ENCODE data around the gene PNRC2.
"Not testable (repeated sequence)": the region's sequence is repeated elsewhere in the genome, so short reads cannot be mapped to it uniquely, and the experiment has no call there.

PNRC2 gene

GRCh38 chr1:23947366-23947765 lies 12.3 kb upstream of the PNRC2 start:
- in situ Hi-C loops (cut with HindIII; ENCODE audit: low sequenced_read_pairs), result no loop called here

GRCh38 chr1:23953020-23953419 lies 6.6 kb upstream of the PNRC2 start:
- in situ Hi-C loops (cut with HindIII; ENCODE audit: low sequenced_read_pairs), result no loop called here

- in situ Hi-C loops (cut with HindIII; ENCODE audit: low sequenced_read_pairs), result no loop called here
Measured at GRCh38 chr1:23957096-23957495, 2.5 kb upstream of the PNRC2 start.

- in situ Hi-C loops (cut with HindIII; ENCODE audit: low sequenced_read_pairs), result not testable (repeated sequence)
Measured at GRCh38 chr1:23958040-23958809, 1.4 kb upstream of the PNRC2 start.

GRCh38 chr1:23958810-23959460 lies 693 bp upstream of the PNRC2 start:
- in situ Hi-C loops (cut with HindIII; ENCODE audit: low sequenced_read_pairs), result no loop called here

GRCh38 chr1:23960291-23961020 lies 828 bp downstream of the PNRC2 start:
- in situ Hi-C loops (cut with HindIII; ENCODE audit: low sequenced_read_pairs), result loop anchor here (10.0 kb wide), 1 partner anchor 104 kb away; no protein-coding TSS in a partner anchor

- in situ Hi-C loops (cut with HindIII; ENCODE audit: low sequenced_read_pairs), result loop anchor here (10.0 kb wide), 1 partner anchor 101 kb away; no protein-coding TSS in a partner anchor
Measured at GRCh38 chr1:23963617-23964234, 4.1 kb downstream of the PNRC2 start.

GRCh38 chr1:23964235-23964668 lies 4.6 kb downstream of the PNRC2 start:
- in situ Hi-C loops (cut with HindIII; ENCODE audit: low sequenced_read_pairs), result loop anchor here (10.0 kb wide), 1 partner anchor 101 kb away; no protein-coding TSS in a partner anchor

- in situ Hi-C loops (cut with HindIII; ENCODE audit: low sequenced_read_pairs), result loop anchor here (10.0 kb wide), 1 partner anchor 100 kb away; no protein-coding TSS in a partner anchor
Measured at GRCh38 chr1:23964790-23965740, 5.4 kb downstream of the PNRC2 start.

GRCh38 chr1:23966973-23967493 lies 7.4 kb downstream of the PNRC2 start:
- in situ Hi-C loops (cut with HindIII; ENCODE audit: low sequenced_read_pairs), result loop anchor here (10.0 kb wide), 1 partner anchor 98 kb away; no protein-coding TSS in a partner anchor

GRCh38 chr1:23967871-23968270 lies 8.2 kb downstream of the PNRC2 start:
- in situ Hi-C loops (cut with HindIII; ENCODE audit: low sequenced_read_pairs), result loop anchor here (10.0 kb wide), 1 partner anchor 97 kb away; no protein-coding TSS in a partner anchor

GRCh38 chr1:23977187-23977853 lies 17.7 kb downstream of the PNRC2 start:
- in situ Hi-C loops (cut with HindIII; ENCODE audit: low sequenced_read_pairs), result no loop called here

- in situ Hi-C loops (cut with HindIII; ENCODE audit: low sequenced_read_pairs), result no loop called here
Measured at GRCh38 chr1:23977854-23978191, 18.2 kb downstream of the PNRC2 start.

- in situ Hi-C loops (cut with HindIII; ENCODE audit: low sequenced_read_pairs), result no loop called here
Measured at GRCh38 chr1:23978805-23979204, 19.2 kb downstream of the PNRC2 start.

- in situ Hi-C loops (cut with HindIII; ENCODE audit: low sequenced_read_pairs), result no loop called here
Measured at GRCh38 chr1:23979387-23979880, 19.8 kb downstream of the PNRC2 start.

GRCh38 chr1:23979881-23980727 lies 20.5 kb downstream of the PNRC2 start, which contains the start of gene SRSF10:
SRSF10 (minus strand) TSS chr1:23980327; CDS start chr1:23980255, 72 bp downstream.
- in situ Hi-C loops (cut with HindIII; ENCODE audit: low sequenced_read_pairs), result no loop called here

- in situ Hi-C loops (cut with HindIII; ENCODE audit: low sequenced_read_pairs), result no loop called here
Measured at GRCh38 chr1:23980728-23981070, 21.1 kb downstream of the PNRC2 start.
